Measurements from ENCODE around the gene NFKBIE.
A peak's percentile ranks its signal among the peaks of the same experiment; 100 is the strongest.

NFKBIE gene

DNA sequence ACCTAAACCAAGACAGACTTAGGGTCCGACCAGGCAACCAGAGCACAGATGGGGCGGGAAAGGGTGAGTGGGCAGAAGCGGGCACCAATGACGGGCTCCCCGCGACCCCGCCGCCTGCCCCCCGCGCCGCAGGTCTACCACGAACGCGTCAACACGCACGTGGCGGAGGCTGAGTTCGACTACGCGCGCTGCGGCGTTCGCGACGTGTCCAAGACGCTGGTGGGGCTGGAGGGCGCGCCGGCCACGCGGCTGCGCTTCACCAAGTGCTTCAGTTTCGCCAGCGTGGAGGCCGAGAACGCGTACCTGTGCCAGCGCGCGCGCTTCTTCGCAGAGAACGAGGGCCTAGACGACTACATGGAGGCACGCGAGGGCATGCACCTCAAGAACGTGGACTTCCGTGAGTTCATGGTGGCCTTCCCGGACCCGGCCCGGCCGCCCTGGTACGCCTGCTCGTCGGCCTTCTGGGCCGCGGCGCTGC lies 10.0 kb upstream of the NFKBIE start:
- DNase-seq = no peak

DNA sequence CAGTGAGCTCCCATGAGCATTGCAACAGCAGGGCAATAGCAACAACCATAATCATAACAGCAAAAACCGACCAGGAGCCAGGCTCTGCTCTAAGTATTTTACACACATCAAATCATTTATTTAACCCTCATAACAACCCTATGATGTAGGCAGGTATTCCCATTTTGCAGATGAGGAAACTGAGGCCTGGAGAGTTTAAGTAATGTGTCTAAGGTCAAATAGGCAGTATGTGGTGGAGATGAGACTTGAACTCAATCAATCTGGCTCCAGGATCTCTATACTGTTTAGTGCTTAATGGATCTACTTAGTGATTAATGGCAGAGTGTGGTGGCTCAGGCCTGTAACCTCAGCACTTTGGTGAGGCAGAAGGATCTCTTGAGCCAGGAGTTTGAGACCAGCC lies 8.3 kb upstream of the NFKBIE start:
- DNase-seq = no peak

DNA sequence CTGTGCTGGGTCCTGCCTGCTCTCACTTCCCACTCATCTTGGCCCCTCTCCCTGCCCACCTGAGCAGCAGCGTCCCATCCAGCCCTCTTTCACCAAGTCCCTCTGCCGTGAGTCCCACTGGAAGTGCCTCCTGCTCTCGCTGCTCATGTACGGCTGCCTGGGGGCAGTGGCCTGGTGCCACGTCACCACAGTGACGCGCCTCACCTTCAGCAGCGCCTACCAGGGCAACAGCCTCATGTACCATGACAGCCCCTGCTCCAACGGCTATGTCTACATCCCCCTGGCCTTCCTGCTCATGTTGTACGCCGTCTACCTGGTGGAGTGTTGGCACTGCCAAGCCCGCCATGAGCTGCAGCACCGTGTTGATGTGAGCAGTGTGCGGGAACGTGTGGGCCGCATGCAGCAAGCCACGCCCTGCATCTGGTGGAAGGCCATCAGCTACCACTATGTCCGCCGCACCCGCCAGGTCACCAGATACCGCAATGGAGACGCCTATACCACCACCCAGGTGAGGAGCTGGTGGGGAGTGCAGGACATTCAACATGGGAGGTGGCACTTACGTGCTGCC lies 7.7 kb upstream of the NFKBIE start:
- DNase-seq = peak in 5 of 58 donors; percentile 26 to 46 (median 33)

DNA sequence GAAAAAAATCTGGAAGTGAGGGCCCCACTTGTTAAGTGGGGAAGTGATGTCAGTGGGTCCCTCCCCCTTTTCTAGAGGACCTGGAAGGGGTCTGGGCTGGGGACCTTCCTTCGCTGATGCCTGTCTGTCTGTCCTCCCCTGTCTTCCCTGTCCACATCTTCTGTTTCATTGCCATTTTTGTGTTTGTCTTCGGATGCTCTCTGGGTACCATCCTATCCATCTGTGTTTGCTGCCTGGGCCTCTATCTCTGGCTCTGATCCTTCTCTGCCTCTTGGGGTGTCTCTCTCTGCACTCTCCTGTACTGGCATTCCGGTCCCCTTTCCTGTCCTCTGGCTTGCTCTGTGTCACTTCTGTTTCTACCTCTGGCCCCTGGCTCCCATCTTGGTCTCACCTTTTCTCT lies 7.2 kb upstream of the NFKBIE start:
- no peak for DNase-seq

DNA sequence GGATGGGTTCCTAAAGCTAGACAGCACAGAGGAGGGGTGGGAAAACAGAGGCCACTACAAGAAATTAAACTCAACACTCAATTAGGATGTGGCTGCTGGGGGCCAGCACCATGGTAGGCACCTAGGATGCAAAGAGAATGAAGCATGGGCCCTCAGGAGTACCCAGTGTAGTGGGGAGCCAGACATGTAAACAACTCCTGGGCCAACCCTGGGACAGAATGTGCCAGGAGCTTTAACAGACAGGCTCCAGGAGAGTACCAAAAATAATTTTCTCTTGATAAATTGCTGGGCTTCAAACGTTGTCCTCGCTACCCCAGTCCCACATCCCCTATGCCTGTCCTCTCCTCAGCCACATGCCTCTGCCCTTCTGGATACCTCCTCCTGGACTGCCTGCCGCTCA lies 6.6 kb upstream of the NFKBIE start:
- no peak for DNase-seq

DNA sequence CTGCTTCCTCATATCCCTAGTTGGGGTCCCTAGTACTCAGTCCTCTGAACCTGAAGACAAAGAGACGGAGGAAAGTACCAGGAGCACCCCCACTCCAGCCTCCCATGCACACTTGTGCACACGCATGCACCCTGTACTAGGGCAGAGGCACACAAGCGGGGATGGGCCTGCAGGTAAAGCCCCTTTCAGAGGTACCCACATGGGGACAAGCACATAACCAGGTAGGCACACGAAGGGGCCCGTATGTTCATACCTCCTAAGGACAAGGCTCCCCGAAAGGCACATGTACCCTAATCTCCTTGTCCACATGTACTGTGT lies 6.0 kb upstream of the NFKBIE start:
- DNase-seq = no peak

DNA sequence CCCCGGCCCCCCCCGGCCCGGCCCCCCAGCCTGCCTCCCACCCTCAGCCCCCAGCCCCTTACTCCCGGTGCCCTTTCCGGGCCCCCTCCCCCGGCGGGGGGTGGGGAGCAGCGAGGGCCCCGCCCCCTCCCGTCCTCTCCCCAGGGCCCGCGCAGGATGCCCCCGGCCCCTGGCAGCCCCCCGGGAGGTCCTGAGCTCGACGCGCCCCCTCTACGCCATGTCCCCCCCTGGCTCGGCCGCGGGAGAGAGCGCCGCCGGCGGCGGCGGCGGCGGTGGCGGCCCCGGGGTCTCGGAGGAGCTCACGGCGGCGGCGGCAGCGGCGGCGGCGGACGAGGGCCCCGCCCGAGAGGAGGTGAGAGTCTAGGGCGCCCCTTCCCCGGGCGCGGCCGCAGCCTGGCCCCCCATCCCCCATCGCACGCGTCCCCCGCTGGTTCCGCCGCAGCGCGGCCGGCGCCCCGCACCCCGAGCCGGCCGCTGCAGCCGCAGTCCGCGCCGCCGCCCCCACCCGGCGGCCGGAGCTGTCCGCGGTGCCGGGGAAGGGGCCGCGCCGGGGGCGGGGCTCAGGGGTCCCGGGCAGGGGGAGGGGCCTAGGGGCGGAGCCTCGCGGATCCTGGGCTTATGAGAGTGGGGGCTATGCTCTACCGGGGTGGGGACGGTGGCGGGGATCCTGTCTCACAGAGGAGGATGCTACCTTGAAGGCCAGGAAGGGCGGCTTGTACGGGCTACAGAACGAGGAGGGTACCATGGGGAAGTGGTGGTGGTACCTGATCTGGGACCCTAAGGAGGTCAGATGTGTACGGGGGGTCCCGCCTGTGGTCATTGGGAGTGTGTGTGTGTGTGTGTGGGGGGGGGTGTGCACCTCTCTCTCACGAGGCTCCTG lies 5.4 kb upstream of the NFKBIE start:
- DNase-seq = peak in 3 of 58 donors; percentile 31 to 46 (median 41)

DNA sequence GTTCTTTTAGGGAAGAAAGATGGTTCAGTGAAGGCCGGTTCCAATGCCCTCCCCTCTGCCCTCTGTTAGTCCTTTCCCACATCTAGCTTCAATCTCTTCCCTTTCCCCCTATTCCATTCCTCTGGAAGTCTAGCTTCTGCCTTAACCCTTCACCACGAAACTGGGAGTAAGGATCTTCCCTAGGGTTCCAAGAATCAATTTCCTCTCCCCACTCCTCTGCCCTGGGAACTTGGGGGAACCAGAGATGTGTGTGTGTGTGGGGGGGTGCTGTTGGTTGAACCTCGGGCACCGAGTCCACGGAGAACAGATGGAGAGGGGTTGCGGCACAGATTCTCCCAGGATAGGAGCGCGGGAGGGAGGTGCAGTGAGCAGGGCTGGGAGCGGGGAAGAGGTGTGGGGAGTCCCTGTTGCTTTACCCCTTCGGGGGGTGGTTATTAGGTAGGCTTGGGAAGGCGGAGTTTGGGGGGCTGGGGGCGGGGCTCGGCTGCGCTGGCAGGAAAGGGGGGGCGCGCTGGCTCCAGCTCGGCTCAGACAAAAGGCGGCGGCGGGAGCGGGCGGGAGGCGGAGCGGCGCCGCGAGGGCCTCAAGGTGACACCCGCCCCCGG lies 4.7 kb upstream of the NFKBIE start, which contains the start of gene TMEM151B:
Gene TMEM151B (plus strand): TSS at position 530 of the 605 bp plus-strand sequence. CDS start 293 bp downstream, outside the sequence.
- DNase-seq = peak in 21 of 58 donors; percentile 13 to 69 (median 42)

DNA sequence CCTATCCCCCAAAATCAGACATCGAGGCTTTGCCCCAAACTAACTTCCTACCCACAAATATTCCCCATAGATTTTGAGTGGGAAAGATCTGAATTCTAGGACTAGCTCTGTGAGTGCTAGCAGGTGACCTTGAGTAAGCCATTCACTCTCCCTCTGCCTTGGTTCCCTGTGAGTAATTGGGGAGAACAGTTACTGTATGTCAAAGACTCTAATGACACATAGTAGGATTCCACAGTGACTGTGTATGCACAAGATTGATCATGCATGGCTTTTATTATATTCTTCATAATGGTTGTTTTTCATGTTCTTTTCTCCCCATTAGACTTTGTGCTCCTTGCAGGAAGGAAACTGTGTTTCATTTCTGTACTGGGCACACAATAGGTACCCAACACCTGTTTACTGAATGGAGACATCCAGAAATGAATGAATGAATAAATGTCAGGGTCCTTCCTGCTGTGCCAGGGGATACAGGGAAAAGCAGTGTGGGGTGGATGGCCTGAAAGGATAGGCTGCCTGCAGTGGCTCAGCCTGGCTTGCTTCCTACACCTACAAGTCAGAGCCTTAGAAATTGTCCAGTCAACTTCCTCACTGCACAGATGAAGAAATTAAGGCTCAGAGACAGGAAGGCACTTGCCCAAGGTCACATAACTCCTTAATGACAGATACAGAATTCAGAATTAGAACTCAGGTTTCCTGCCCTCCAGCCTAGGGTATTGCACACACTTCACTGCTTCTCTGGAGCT lies 4.0 kb upstream of the NFKBIE start:
- DNase-seq = no peak

DNA sequence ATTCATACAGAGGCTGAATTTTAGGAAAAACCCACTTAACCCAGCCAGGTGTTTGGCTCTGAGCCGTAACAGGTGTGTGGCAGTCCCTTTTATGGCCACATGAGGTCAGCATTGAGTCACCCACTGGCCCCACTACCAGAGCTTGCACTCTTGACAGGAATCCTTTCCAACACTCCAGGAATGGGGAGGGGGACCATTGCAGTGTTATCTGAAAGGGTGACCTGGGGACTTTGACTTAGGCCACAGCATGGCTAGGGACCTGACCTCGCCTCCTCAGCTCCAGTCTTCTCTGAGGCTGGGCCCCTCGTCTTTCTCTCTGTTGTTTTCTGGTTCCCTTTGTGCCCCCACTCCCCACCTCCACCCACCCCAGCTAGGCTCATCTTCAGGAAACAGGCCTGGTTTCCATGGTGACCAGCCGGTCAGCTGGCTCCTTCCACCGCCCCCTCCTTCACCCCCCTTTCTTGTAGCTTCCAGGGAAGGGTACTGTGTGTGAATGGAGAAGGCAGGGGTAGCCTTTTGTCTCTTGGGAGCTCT lies 2.8 kb upstream of the NFKBIE start:
- DNase-seq = peak in 34 of 58 donors; percentile 14 to 74 (median 28)

DNA sequence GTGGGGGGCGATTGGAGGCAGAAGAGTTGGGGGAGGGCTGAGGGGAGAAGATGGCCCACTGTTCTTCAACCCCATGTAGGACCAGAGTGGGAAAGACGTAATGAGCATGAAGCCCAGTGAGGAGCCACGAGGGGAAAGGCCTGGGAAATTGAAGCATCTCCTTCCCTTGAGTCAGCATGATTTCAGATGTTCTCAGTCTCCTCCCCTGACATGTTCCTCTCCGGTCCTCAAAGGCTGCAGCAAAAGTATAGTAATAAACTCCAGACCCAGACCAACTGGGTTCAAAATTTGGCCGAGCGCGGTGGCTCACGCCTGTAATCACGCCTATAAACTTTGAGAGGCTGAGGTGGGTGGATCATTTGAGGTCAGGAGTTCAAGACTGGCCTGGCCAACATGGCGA lies 1.9 kb upstream of the NFKBIE start:
- DNase-seq = no peak

DNA sequence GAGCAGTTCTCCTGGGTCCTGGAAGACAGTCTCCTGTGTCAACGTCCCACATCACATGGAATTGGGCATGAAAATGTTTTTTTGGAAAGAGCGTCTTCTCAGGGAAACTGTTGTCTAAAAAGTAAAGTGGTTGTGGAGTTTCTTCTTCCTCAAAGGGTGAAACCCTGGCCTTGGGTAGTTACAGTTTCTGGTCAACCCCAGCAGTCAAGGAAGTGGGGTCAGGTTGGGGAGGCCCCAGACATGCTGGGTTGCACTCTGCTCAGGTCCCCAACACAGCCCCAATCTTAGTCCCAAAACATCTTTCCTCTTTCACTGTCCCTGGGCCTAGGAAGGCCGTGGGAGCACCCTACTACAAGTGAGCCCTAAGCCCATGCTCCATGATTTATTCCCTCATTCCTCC lies 996 bp upstream of the NFKBIE start:
- no peak for DNase-seq

DNA sequence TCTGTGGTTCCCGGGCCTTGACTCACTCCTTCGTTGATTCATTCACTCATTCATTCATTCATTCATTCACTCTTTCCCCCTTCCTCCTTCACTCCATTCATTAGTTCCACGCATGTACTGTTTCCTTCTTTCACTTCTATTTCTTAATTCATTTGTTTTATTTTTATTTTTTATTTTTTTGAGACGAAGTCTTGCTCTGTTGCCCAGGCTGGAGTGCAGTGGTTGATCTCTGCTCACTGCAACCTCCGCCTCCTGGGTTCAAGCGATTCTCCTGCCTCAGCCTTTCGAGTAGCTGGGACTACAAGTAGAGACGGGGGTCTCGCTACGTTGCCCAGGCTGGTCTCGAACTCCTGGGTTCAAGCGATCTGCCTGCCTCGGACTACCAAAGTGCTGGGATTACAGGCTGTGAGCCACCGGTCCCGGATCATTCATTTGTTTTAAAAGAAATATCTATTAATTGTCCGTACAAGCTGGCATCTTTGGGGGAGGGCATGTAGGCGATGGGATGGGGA lies 427 bp upstream of the NFKBIE start:
- DNase-seq = no peak

DNA sequence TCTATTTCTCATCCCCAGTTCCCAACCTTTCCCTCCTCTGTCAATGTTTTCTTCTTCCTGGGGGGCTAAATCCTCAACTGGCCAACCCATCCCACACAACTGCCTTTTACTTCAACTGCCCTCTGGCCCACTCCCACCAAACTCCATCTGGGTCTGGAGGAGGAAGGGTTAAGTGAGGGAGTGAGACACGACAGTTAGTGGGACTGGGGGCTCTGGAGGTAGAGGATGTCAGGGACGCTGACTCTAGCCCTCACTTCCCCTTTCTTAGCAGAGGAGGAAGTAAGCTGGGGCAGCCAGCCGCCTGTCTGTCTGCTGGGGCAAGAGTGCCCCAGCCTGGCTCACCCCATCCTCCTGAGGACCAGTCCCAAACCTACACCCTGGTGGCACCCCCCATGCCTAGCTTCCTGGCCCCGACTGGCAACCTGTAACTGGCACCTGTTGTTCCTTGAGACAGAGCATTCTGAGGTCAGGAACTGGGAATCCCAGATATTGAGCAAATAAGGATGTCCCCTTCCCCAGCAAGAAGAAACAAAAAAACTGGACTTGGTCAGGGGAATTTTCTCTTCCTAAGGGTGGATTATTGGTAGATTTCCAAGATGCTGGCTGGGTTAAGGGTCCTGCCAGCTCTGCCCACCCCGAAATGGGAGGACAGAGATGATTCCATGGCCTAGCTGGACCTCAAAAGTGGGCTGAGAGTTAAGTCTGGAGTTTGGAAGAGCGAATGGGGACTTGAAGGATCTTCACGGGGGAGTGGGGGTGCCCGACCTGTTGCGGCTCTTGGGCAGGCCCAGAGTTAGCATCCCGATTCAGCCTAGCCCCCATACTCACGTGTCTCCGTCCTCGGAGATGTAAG lies 971 bp downstream of the NFKBIE start:
- DNase-seq = peak in 3 of 58 donors; percentile 19 to 23 (median 21)

DNA sequence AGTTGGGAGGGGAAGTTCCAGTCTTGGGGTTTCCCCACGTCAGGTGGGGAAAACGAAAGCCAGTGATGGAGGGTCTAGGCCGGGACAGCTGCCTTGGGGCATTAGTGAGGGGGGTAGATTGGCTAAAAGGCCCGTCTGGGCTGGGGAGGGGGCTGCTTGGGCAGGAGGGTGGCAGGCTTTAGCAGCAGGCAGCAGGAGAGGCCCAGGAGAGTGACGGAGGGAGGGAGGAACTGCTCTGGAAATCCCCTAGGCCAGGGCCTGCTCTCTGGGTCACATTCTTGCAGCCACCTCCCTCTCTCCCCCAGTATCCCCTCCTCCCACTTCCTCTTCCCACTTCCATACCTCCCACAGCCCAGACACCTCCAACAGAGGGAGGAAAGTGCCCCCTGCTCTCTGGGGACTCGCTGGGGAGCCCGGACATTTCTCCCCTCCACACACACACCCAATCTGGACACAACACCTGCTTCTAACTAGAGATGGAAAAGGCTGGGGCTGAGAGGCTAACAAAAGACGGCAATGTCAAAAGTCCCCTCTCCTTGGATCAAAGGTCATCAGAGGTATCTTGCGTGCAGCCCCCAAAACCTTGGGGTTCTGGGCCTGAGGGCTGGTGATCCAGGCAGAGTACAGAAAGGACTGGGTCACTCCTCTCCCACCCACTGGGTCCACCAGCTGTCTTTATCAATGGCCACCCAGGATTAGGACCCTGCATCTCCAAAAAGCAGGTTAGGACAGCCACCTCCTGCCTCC lies 1.8 kb downstream of the NFKBIE start:
- DNase-seq = no peak

DNA sequence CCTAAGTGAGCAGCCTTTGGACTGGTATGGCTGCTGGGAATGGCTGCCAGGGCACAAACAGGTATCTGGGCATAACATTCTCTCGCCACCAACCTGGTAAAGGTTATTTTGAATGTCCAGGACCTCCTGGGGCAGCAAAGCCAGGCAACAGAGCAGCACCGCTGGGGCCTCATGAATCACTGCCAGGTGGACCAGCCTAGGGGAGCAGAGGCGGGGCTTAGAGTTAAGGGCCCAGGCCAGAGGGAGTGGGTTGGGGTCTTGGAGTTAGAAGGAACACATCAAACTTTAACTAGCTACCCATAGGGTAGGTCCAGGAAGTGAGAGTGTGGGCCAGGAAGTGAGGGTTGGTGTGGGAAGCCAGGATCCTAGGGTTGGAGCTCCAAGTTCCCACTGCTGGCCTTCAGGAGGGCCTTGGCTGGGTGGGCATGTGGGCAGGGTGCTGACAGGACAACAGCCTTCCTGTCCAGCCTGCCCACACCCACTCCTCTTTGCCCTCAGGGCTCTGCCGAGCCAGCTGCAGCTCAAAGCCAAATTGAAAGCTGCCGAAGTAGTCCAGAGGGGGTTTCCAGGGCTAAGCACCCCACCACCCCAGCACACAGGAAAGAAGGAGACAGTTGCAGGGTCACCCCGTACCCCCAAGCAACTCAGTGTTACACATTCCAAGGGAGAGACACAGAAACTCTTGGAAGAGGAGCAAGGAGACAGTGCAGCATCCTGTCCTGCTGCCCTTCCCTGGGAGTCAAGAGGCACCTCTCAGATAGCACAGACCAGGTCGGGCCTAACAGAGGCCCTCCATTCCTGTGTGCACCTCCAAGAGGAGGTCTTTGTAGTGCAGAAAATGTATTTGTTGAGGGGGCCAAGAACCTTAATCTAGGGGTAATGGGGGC lies 2.6 kb downstream of the NFKBIE start:
- no peak for DNase-seq

DNA sequence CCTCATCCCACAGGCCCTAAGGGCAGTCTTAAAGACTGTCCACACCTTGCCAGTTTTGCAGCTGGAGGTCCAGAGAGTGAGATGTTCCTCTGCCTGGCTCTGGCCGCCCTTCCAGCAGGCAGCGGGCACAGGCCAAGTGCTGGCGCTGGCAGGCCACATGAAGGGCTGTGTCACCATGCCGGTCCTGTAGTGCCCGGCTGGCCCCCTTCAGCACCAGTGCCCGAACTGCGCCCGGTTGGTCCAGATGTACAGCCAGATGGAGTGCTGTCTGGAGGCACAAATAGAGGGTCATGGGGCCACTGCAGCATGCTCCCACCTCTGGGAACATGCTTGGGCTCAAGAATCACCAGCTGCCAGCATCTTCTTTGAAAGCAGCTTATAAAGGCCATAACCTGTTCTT lies 3.8 kb downstream of the NFKBIE start:
- no peak for DNase-seq

All from anterior cingulate cortex (tissue), 58 donors.